PFSK-1 (cell line): ENCODE measurements around the gene TJAP1.

Experiments
- POLR2AphosphoS5 ChIP-seq: IDR thresholded peaks from 2 replicates; pipeline ENCODE4 v1.6.1; 2012; ENCODE audit warnings: low read depth, mild to moderate bottlenecking, control low read depth, low read length, moderate library complexity
- REST ChIP-seq, 2 experiments: IDR thresholded peaks; 2 replicates each; pipeline versions ENCODE4 v1.6.1 to v1.8.0; 2011 to 2012; ENCODE audit warnings: low read depth in 2 of 2, low read length in 2 of 2, control low read depth in 1 of 2, inconsistent platforms in 1 of 2, mild to moderate bottlenecking in 1 of 2, moderate library complexity in 1 of 2; ENCODE audit not compliant: insufficient read depth in 1 of 2
- SIN3A ChIP-seq: IDR thresholded peaks from 2 replicates; pipeline ENCODE4 v1.6.1; 2012; ENCODE audit warnings: mild to moderate bottlenecking, low read length, moderate library complexity, borderline replicate concordance; ENCODE audit not compliant: insufficient read depth
- TAF1 ChIP-seq: IDR thresholded peaks from 2 replicates; pipeline ENCODE4 v1.6.1; 2012; ENCODE audit warnings: low read length, control low read depth, borderline replicate concordance; ENCODE audit not compliant: insufficient read depth

GRCh38 chr6:43491750-43492661 lies 14.6 kb downstream of the TJAP1 start:
- TF ChIP-seq SIN3A (no peak), POLR2AphosphoS5 (no peak), REST (IDR thresholded peaks at IDR 0.05; ENCODE audit: insufficient read depth in 1 of 2, low read depth in 2 of 2, low read length in 2 of 2) (no peak), TAF1 (no peak)
